HCT116 (cell line): ENCODE measurements around the gene INCA1.

Source experiments
- EGR1 ChIP-seq: IDR thresholded peaks from 2 replicates; pipeline ENCODE4 v1.6.1; 2012; ENCODE audit warnings: low read depth
- POLR2A ChIP-seq: IDR thresholded peaks from 2 replicates; pipeline ENCODE4 v1.7.0; 2011; ENCODE audit warnings: borderline replicate concordance; ENCODE audit not compliant: insufficient read depth, insufficient read length; ENCODE audit errors: extremely low read depth
- SRF ChIP-seq: IDR thresholded peaks from 2 replicates; pipeline ENCODE4 v1.6.1; 2012; ENCODE audit warnings: low read depth
- TF ChIP-seq, protein P1 (sequence below): IDR thresholded peaks from 2 replicates; pipeline ENCODE4 v1.6.1; 2012; ENCODE audit warnings: low read depth
- TF ChIP-seq, protein P2 (sequence below), 3 experiments: fragments of 200-600 bp in 1 of 3; sonication (generic) in 1 of 3; IDR thresholded peaks in 2 of 3; conservative IDR thresholded peaks in 1 of 3; 2 replicates each; pipeline ENCODE4 v1.5.1; 2012 to 2017; ENCODE audit warnings: low read depth in 2 of 3, low read length in 2 of 3, antibody characterized with exemption in 1 of 3, borderline replicate concordance in 1 of 3, control low read depth in 1 of 3, mild to moderate bottlenecking in 1 of 3, mixed read lengths in 1 of 3, mixed run types in 1 of 3, moderate library complexity in 1 of 3; ENCODE audit not compliant: insufficient read depth in 1 of 3

DNA sequence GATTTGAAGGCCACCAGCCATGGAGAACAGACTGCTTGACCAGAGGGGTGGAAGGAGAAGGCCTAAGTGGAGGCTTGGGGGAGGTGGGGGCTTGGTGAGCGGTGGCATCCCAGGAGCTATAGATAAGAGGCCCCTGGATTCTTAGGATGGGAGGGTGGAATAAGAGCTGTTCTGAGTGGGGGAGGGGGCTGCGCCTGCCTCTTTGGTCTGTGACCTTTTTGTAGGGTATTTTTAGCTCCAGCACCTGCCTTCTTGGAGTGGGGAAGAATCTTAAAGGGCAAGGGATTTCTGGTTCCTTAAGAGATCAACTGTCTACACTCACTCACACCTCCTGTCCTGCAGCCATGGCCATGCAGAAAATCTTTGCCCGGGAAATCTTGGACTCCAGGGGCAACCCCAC lies 45.8 kb downstream of the INCA1 start:
- TF ChIP-seq, protein P1, sequence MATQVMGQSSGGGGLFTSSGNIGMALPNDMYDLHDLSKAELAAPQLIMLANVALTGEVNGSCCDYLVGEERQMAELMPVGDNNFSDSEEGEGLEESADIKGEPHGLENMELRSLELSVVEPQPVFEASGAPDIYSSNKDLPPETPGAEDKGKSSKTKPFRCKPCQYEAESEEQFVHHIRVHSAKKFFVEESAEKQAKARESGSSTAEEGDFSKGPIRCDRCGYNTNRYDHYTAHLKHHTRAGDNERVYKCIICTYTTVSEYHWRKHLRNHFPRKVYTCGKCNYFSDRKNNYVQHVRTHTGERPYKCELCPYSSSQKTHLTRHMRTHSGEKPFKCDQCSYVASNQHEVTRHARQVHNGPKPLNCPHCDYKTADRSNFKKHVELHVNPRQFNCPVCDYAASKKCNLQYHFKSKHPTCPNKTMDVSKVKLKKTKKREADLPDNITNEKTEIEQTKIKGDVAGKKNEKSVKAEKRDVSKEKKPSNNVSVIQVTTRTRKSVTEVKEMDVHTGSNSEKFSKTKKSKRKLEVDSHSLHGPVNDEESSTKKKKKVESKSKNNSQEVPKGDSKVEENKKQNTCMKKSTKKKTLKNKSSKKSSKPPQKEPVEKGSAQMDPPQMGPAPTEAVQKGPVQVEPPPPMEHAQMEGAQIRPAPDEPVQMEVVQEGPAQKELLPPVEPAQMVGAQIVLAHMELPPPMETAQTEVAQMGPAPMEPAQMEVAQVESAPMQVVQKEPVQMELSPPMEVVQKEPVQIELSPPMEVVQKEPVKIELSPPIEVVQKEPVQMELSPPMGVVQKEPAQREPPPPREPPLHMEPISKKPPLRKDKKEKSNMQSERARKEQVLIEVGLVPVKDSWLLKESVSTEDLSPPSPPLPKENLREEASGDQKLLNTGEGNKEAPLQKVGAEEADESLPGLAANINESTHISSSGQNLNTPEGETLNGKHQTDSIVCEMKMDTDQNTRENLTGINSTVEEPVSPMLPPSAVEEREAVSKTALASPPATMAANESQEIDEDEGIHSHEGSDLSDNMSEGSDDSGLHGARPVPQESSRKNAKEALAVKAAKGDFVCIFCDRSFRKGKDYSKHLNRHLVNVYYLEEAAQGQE: no peak
- TF ChIP-seq, protein P2, sequence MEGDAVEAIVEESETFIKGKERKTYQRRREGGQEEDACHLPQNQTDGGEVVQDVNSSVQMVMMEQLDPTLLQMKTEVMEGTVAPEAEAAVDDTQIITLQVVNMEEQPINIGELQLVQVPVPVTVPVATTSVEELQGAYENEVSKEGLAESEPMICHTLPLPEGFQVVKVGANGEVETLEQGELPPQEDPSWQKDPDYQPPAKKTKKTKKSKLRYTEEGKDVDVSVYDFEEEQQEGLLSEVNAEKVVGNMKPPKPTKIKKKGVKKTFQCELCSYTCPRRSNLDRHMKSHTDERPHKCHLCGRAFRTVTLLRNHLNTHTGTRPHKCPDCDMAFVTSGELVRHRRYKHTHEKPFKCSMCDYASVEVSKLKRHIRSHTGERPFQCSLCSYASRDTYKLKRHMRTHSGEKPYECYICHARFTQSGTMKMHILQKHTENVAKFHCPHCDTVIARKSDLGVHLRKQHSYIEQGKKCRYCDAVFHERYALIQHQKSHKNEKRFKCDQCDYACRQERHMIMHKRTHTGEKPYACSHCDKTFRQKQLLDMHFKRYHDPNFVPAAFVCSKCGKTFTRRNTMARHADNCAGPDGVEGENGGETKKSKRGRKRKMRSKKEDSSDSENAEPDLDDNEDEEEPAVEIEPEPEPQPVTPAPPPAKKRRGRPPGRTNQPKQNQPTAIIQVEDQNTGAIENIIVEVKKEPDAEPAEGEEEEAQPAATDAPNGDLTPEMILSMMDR (IDR thresholded peaks at IDR 0.05 in 2 of 3, conservative IDR thresholded peaks at IDR 0.05 in 1 of 3; ENCODE audit: borderline replicate concordance in 1 of 3, insufficient read depth in 1 of 3, low read depth in 2 of 3, low read length in 2 of 3): no peak
- TF ChIP-seq EGR1 (no peak), SRF (no peak), POLR2A (no peak)
